GM19438 (cell line): ENCODE results near the gene NPM3.
A peak's percentile ranks its signal among the peaks of the same experiment; 100 is the strongest.

Experiments used
- ATAC-seq: cut with Tn5 transposase; IDR thresholded peaks from one replicate; pipeline ENCODE4 v1.9.1; 2021; ENCODE audit warnings: low read depth; ENCODE audit not compliant: unreplicated experiment

The NPM3 gene

GRCh38 chr10:101782811-101783735, at the start of gene NPM3:
NPM3 (minus strand) TSS chr10:101783446; CDS start chr10:101783390, 56 bp downstream.
- peak; percentile 59 for ATAC-seq

GRCh38 chr10:101832325-101832771, 49.1 kb upstream of the NPM3 start:
- ATAC-seq = no peak

- no peak for ATAC-seq
Measured at GRCh38 chr10:101831169-101831811, 48.0 kb upstream of the NPM3 start.

GRCh38 chr10:101830322-101831168, 47.3 kb upstream of the NPM3 start:
- ATAC-seq = peak; percentile 57

- peak; percentile 27 for ATAC-seq
Measured at GRCh38 chr10:101829561-101830315, 46.5 kb upstream of the NPM3 start.

- no peak for ATAC-seq
Measured at GRCh38 chr10:101828766-101829551, 45.7 kb upstream of the NPM3 start.

GRCh38 chr10:101827919-101828600, 44.8 kb upstream of the NPM3 start:
- no peak for ATAC-seq

- ATAC-seq = no peak
Measured at GRCh38 chr10:101826852-101827434, 43.7 kb upstream of the NPM3 start.

GRCh38 chr10:101824736-101825135, 41.5 kb upstream of the NPM3 start:
- ATAC-seq = no peak

- ATAC-seq = peak; percentile 23
Measured at GRCh38 chr10:101818872-101819633, 35.8 kb upstream of the NPM3 start.

GRCh38 chr10:101818119-101818871, 35.0 kb upstream of the NPM3 start, which contains the start of gene OGA:
OGA (minus strand) TSS chr10:101818444; CDS start chr10:101818022, 422 bp downstream.
- ATAC-seq = peak; percentile 82

- ATAC-seq = no peak
Measured at GRCh38 chr10:101817337-101818118, 34.3 kb upstream of the NPM3 start.

- no peak for ATAC-seq
Measured at GRCh38 chr10:101816913-101817336, 33.7 kb upstream of the NPM3 start.

GRCh38 chr10:101816376-101816775, 33.1 kb upstream of the NPM3 start:
- ATAC-seq = no peak

- ATAC-seq = no peak
Measured at GRCh38 chr10:101814466-101815071, 31.3 kb upstream of the NPM3 start.

- no peak for ATAC-seq
Measured at GRCh38 chr10:101812606-101813005, 29.4 kb upstream of the NPM3 start.
